ENCODE results near the gene FAM118A. TPM values are rescaled to one million over a fixed set of nuclear protein-coding genes. Genes with fewer than 3 reads are reported as not detected.

FAM118A gene
- total RNA-seq, result 11.7 and 30.2 TPM in 2 replicates

DNA sequence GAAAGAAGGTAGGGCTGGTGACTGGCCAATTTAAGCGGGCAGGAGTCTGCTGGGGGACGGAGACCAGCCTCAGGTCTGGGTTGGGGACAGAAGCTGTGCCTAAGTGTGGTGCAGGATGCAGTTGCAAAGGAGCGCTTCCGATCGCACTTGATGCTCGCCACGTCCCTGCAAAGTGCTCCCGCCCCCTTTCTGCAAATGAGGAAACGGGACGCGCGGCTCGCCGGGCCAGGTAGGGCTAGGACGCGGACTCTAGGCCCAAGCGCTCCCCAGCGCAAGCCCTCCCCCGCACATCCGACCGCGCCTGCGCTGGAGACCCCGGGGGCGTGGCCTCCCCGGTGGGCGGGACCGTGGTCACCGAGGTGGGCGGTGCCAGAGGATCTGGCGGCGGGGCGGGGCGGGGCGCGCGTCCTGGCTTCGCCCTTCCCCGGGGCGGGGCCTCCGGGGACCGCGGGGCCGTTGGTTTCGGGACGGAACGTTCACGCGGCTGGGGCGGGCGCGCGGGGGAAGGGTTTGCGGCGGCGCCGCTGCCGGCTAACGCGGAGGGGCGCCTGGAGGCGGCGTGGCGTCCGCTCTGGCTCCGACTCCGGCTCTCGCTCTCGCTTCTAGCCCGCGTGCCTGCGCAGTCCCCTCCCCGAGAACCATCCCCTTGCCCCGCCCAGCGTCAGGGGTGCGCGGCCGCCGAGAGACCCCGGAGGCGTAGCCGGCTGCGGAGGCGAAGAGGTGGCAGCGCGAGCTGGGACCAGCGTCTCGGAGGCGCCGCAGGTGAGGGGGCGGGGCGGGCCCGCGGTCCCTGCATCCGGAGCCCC lies at the start of gene FAM118A:
TSS of gene FAM118A (plus strand) at position 513 of the 806 bp plus-strand sequence. CDS start 12,446 bp downstream, outside the sequence.

DNA sequence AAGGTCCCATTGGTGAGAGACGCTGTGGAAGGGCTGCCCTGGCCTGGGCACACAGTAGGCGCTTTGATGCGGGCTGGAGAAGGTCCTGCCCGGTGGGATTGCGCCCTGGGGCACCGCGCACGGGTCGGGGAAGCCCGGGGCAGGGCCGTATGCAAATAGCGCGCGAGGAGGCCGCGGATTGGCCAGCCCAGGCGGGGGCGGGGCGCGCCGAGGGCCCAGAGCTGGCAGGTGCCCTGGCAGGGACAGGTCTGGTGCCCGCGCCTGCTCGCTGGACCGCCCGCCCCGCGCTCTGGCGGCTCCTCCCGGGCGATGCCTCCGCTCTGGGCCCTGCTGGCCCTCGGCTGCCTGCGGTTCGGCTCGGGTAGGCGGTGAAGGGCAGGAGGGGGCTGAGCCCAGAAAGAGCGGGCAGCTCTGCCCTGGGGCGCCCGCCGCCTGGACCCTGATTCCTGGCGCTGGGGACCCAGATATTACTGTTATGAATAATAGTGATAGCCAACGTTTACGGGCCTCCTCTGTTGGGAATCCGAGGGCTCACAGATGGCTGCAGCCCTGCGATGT lies 24.9 kb upstream of the FAM118A start, which contains the start of gene UPK3A:
TSS of gene UPK3A (plus strand) at position 245 of the 558 bp plus-strand sequence. CDS start at position 310, 65 bp downstream.

Other genes with a start within 250 kb of the FAM118A start
- gene NUP50, start 146.0 kb upstream of the FAM118A start, total RNA-seq, result 27.3 and 55.6 TPM in 2 replicates
- 23.4 and 27.9 TPM in 2 replicates for gene KIAA0930, start 69.0 kb upstream of the FAM118A start, total RNA-seq
- not detected in 2 replicates for gene UPK3A, start 25.0 kb upstream of the FAM118A start, total RNA-seq
- under 0.01 TPM in 1 of 2 replicates, not detected in the other for gene SMC1B, start 103.7 kb downstream of the FAM118A start, total RNA-seq
- 0.28 and 3.1 TPM in 2 replicates for gene RIBC2, start 103.8 kb downstream of the FAM118A start, total RNA-seq
- 6.7 and 18.3 TPM in 2 replicates for gene FBLN1, start 192.9 kb downstream of the FAM118A start, total RNA-seq